Hepatocyte (in vitro differentiated cells): ENCODE results near the gene IL1R1.

Experiments used
- CTCF ChIP-seq: fragments of 200-600 bp; sonication (generic); IDR thresholded peaks from 2 replicates; pipeline ENCODE4 v1.5.1; 2016; ENCODE audit warnings: antibody characterized with exemption, mild to moderate bottlenecking; ENCODE audit not compliant: poor library complexity
- EZH2 ChIP-seq: fragments of 200-600 bp; sonication (generic); IDR thresholded peaks from 2 replicates; pipeline ENCODE4 v1.6.1; 2016; ENCODE audit warnings: antibody characterized with exemption, mild to moderate bottlenecking, borderline replicate concordance
- EZH2phosphoT487 ChIP-seq: fragments of 200-600 bp; sonication (generic); IDR thresholded peaks from one replicate; pipeline ENCODE4 v1.6.1; 2018; ENCODE audit warnings: antibody characterized with exemption, mild to moderate bottlenecking, low read depth, moderate library complexity; ENCODE audit not compliant: unreplicated experiment, severe bottlenecking

- no peak for TF ChIP-seq EZH2
- no peak for TF ChIP-seq CTCF
- TF ChIP-seq EZH2phosphoT487: no peak
Observed at GRCh38 chr2:102217032-102217431, 74.5 kb downstream of the IL1R1 start.
